Stimulated activated CD8-positive, alpha-beta memory T cell treated with anti-CD3 and anti-CD28 coated beads, Interleukin-4, amount 100 ng/mL, for 48 hours (primary cell): ENCODE results near the gene TENT4A.
"Not testable (repeated sequence)": the region's sequence is repeated elsewhere in the genome, so short reads cannot be mapped to it uniquely, and the experiment has no call there.

Experiments used
- DNase-seq: peaks from one replicate; pipeline ENCODE4 v3.0.0-alpha.2; 2020

The TENT4A gene

DNA sequence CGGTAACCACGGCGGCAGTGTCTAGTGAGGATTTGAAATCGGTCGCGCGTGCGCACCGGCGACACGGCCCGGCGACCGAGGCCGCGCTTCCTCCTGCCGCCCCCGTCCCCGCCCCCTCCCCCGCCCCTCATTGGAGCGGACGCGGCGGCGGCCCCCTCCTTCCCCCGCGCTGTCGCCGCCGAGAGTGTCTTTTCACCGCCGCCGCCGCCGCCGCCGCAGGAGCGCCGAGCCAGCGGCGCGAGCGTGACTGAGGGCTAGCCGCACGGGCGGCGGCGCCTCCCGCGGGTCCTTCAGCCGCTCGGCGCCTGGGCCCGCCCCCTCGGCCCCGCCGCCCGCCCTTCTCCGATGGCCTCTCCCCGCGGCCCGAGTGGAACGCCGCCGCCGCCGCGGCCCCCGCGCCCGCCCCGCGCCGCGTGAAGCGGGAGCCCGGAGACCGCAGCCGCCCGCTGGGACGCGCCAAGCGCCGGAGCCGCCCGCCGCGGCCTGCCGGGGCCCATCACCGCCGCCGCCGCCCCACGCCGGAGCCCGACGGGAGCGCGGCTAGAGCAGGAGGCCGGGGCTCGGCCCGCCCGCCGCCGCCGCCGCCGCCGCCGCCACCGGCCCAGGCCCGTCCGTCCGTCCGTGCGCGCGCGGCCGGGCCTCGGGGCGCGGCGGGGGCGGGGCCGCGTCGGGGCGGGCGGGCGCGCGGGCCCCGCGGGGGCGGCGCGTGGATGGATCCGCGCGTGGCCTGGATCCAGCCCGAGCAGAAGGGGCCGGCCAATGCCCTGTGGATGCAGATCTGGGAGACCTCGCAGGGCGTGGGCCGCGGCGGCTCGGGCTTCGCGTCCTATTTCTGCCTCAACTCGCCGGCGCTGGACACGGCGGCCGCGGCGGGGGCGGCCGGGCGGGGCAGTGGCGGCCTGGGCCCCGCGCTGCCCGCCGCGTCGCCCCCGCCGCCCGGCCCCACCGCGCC, at the start of gene TENT4A:
Gene TENT4A, plus strand, starts transcription at position 159 of the 952 bp plus-strand sequence. Its CDS starts 552 bp downstream, at position 711.
- peak; percentile 31 for DNase-seq

DNA sequence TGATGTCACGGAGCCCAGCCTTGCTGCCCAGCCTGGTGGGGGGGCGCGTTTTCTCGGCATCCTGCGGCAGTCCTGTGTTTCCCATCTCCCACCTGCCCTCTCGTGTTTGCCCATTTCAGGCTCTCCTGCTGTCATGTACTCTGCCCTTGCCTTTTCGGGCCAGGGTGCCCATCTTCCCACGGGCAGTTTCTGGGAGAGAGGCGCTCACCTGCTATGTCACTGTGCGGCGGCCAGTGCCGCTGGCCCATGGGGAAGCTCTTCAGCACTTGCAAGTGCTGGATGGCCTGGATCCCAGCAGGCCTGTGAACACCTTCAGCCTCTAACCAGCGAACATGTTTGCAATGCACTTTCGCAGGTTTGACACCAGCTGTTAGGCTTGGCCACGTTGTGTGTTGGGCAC, 46.5 kb upstream of the TENT4A start:
- DNase-seq = no peak

DNA sequence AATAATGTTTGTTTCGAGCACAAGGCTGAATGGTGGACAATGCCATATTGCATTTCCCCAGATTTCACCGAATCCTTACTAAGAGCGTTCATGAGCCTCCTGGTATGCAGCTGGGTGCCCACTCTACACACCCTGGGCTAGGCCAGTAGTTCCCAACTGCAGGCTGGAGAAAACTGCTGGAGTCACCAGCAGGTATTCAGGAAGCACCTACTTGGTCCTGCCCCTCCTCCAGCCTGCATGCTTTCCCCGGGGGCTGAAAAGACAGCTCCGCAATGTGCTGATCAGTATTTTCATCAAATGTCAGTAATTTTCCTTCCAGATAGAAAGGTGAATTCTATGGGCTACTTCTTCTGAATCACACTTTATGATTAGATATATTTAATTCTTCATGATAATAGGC, 45.6 kb upstream of the TENT4A start:
- no peak for DNase-seq

DNA sequence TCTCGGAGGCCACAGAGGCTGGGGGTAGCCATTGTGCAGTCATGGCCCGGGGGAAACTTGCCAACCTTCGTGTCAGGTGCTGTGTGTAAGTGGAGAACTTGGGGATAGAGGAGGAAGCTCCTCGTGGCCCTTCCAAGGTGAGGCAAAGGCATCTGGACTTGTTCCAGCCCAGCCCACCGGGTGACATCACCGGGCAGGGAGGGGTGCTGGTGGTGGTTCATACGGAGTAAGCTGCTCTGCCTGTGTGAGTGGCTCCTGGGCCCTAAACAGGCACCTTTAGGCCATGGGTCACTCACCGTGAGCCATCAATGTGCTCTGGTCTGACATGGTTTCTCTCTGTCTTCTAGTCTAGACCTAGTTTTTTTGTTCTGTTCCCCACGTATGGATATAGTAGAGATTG, 44.5 kb upstream of the TENT4A start:
- not testable (repeated sequence) for DNase-seq

DNA sequence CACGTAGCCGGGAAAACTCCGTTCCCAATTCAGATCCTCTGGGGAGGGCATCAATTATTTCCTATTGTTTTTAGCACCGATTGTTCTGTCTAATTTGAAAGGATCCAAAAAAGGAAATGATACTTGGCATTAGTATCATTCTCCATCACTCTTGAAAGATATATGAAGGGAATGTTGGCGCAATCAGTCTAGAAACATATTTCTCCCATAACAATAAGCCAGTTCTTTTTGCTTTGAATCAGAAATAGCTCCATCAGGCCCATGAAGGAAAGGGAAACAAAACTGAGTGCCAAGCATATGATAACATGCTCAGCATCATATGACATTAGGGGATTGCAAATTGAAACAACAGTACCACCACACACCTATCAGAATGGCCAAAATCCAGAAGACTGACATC, 40.2 kb upstream of the TENT4A start:
- DNase-seq = no peak

DNA sequence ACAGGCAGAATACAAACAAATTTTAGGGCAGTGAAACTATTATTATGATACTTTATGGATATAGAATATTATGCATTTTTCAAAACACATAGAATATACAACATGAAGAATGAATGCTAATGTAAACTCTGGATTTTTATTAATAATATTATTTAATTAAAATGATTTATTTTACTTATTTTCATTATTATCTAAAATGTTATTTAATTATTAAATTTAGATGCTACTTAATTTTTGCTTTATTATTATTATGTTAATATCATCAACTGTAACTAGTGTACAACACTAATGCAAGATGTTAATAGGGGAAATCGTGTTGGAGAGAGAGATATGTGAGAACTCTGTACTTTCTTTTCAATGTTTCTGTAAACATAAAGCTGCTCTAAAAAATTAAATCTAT, 39.3 kb upstream of the TENT4A start:
- DNase-seq = no peak

DNA sequence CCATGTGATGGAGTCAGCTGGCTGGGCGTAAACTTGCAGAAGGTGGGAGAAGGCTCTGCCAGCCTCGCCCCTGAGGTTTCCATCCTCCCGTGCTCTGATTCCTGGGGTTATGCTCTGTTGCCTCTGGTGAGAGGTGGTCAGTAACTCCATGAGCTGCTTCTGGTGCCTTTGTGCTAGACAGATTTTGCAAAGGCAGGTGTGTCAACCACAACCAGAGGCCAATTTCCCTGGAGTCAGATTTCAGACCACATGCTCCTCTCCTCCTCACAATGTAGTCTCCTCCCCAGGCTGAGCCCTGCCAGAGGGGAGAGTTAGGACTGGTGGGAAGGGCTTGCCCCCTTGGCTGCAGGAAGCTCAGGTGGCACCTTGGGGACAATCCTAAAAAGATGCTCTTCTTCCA, 38.8 kb upstream of the TENT4A start:
- DNase-seq = no peak

DNA sequence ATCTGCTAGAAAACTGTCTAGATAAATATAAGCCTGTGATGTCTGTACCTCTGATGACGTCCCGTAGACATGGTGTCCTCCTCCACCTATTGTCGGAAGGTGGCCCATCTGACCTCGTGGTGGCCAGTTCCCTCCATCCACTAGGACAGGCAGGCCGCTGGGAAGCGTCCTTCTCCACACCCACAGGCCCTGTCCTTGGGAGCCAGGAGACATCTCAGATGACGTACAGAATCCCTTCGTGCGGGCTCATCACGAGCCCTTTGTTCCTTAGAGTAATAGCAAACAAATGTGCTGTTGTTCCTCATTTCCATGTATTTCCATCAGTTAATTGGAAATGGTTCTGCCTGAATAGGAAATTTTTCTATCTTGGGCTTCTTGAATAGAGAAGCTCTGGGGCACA, 38.3 kb upstream of the TENT4A start:
- DNase-seq = no peak

DNA sequence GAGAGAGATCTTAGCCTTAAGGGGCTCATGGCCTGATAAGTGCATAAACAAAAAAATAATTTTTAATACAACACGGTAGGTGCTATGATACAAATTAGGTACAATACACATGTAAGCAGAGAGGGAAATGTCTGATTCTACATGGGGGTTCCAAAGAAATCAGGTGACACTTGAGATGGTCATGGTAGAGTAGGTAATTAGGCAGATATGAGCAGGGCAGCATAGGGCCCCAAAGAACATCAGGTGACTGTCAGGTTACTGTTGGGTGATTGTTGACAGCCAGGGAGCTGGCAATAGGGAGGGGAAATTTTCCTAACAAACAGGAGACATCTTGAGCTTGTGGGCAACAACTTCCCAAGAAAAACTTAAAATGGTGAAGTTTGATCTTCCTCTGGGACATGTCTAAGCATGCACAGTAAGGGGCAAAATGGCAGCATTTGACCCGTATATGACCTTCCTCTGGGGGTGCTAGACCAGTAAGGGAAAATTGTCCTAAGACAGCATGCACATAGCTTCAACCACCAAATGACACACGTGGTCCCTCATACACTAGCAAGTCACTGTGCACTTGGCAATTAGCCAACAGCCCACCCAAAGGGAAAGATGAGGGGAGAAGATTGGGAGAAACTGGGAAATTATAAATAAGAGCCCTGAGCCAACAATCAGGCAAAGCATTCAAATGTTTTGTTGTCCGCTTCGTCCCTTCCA, 37.3 kb upstream of the TENT4A start:
- no peak for DNase-seq

DNA sequence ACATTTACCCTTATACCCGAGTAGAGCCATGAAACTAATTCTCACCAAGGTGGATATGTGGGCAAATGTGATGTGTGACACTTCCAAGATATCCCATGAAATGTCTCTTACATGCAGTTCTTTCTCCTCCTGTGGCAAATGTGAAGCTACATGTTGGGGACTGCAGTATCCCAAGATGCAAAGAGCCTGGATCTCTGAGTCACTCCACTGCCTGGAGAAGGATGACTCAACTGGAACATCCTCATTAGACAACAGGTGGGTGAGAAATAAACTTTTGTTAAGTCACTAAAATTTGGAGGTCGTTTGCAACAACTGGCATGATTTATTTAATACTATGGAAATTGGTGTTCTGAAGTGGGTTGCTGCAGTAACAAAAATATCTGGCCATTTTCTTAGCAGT, 36.5 kb upstream of the TENT4A start:
- DNase-seq = no peak

DNA sequence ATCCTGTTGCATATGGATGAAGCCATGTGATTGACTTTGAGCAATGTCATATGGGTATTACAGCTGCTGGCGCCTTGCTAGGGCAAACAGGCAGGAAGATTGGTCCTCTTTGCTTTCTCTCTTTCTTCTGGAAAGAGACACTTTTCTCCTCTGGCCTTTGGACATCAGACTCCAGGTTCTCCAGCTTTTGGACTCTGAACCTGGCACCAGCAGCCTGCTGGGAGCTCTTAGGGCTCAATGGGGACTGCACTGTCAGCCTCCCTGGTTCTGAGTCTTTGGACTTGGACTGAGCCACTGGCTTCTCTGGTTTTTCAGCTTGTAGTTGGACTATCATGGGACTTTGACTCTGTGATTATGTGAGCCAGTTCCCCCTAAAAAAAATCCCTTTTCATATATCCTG, 34.8 kb upstream of the TENT4A start:
- DNase-seq = no peak

DNA sequence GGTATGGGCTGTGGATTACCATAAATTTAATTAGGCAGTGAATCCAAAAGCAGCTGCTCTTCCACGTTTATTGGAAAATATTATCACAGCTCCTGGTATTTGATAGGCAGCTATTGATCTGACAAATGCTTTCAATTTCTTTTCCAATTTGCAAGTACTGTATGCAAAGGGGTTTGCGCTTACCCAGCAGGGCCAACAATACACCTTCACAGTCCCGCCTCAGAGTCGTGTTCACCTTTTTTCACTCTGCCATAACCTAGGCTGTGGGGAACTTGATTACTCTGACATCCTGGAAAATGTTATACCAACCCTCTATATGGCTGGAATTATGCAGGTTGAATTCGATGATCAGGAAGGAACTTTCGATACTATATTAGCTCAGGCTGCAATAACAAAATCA, 32.3 kb upstream of the TENT4A start:
- DNase-seq = no peak

DNA sequence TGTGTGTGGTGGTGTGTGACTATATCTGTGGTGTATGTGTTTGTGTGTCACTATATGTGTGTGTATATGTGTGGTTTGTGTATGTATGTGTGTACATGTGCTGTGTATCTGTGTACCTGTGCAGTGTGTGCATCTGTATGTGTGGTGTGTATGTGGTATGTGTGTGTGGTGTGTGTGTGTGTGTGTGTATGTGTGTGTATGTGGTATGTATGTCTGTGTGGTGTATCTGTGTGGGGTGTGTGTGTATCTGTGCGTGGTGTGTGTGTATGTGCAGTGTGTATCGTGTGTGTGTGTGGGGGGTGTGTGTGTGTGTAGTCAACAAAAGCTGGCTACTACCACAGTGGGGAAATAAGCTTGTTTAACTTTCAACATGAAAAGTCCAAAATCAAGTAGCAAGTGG, 31.6 kb upstream of the TENT4A start:
- no peak for DNase-seq

DNA sequence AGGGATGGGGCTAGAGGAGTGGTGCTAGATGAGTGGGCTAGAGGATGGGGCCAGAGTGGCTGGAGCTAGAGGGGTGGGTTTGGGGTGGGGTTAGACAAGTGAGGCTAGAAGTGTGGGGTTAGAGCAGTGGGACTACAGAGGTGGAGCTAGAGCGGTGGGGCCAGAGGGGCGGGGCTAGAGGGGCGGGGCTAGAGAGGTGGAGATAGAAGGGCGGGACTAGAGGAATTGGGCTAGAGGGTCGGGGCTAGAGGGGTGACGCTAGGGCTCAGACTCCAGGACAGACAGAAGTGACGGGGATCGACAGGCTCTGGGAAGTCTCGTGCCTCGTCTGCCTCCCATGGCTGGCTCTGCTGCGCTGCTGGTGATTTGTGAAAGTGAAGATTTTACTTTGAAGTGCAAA, 31.0 kb upstream of the TENT4A start:
- DNase-seq = no peak

DNA sequence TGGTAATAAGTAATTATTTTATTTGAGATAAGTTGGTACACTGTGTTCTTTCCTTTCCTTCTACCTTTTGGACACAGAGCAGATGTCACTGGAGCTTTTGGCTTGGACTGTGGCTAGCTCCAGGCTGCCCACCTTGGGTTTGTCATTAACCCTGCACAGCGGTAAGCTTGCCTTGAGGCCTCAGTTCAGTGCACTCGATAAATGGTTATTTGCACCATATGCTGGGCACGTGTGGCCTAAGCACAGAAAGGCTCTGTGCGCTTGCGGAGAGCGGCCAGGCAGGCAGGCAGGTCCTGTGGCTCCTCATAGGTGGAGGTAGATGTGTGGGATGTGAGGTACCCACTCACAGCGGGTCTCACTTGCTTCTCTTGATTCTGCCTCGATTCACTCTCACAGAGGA, 30.0 kb upstream of the TENT4A start:
- no peak for DNase-seq

DNA sequence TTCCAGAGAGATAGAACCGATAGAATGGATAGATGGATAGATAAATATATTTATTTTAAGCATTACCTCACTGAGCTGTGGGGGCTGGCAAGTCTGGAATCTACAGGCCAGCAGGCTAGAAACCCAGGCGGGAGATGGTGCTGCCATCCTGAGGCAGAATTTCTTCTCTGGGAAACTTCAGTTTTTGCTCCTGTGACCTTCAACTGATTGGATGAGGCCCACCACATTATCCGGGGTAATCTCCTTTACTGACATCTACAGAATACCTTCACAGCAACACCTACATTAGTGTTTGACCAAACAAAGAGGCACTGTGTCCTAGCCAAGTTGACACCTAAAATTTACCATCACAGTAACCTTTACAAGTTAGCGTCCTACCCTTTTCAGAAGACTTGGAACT, 29.2 kb upstream of the TENT4A start:
- no peak for DNase-seq

DNA sequence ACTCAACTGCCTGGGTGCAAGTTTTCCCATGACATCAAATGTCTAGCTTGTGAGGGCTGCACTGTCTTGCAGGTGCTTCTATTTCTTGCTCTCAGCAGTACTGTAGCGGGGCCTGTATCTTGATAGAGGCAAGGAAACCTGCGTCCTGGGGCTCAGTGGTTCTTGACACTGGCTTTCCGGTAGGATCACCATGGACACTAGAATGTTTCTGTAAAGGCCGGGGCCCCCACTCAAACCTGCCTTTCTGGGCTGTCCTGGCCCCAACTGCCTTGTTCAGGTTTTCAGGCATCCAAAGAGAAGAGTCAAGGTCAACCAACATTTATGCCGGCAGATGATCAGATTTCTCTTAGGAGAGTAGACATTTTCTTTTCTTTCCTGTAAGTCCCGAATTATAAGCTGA, 26.7 kb upstream of the TENT4A start:
- no peak for DNase-seq

DNA sequence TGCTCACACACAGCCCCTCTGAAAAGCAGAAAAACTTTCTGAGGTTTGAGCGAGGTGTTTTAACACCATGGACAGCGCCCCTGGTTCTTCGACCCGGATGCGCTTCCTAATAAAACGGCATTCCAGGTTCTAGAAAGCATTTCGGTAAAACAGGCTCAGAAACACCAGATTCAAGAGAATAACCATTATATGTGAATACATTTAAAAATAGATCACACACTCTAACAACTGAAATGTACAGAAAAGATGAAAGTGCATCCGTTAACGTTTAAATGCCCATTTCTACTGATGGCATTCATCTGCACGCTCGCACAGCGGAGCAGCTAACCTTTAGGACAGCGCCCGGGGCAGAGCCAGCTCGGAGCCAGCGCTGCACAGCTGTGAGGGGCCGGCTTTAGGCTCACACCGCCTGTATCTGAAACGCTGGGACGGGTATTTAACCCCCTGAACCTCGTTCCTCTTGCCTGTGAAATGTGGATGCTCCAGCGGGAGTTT, 26.3 kb upstream of the TENT4A start:
- no peak for DNase-seq

DNA sequence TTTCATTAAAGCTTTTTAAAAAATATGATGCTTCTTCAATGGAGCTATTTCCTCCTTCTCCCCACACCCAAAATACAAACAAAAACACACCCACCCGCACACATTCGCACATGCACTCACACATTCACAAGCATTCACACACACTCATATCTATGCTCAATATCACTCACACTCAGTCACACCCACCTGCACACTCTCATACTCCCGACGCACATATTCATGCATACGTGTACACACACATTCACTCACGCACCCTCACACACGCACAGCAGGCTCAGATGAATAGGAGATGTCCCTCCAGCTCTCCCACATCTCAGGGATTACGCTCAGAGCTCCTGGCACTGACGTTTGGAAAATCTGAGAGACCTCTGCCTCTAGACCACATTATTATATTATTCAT, 25.7 kb upstream of the TENT4A start:
- no peak for DNase-seq

DNA sequence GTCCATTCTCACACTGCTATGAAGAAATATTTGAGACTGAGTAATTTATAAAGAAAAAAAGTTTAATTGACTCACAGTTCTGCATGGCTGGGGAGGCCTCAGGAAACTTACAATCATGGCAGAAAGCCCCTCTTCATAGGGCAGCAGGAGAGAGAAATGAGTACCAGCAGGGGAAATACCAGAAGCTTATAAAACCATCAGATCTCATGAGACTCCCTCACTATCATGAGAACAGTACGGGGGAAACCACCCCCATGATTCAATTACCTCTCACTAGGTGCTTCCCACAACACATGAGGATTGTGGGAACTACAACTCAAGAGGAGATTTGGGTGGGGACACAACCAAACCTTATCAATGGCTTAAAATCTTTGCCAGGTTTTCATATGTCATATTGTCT, 20.3 kb upstream of the TENT4A start:
- DNase-seq = no peak

DNA sequence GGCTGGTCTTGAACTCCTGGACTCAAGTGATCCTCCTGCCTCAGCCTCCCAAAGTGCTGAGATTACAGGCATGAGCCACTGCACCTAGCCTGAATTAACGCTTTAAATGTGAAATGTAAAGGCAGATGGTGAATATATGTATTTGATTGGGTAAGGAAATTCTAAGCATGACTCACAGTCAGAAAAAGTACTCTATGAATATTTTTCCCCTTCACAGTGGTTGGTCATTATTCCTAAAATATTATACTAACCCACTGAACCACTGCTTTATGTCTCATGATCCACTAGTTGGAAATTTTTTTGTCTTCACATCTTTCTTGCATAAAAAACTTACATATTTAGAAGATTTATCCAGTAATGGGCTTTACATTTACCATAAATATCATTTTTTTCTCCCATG, 14.5 kb upstream of the TENT4A start:
- DNase-seq = no peak

DNA sequence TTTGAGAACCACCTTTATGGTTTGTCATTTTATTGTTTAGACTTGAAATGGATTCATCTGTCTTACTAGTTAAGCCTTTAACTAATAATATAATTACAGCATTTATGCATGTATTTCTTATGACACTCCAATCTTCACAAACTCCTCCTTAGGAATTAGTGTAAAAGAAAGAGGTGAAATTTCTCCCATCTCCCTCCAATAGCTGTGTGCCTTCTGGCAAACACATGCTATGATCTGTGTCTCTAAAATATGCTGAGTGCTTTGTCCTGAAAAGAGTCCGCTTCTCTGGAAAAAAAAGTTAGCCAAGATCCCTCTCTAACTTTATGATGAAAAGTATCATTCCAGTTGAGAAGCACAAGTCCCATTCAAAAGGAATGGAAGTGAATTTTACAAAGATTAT, 13.9 kb upstream of the TENT4A start:
- DNase-seq = no peak

DNA sequence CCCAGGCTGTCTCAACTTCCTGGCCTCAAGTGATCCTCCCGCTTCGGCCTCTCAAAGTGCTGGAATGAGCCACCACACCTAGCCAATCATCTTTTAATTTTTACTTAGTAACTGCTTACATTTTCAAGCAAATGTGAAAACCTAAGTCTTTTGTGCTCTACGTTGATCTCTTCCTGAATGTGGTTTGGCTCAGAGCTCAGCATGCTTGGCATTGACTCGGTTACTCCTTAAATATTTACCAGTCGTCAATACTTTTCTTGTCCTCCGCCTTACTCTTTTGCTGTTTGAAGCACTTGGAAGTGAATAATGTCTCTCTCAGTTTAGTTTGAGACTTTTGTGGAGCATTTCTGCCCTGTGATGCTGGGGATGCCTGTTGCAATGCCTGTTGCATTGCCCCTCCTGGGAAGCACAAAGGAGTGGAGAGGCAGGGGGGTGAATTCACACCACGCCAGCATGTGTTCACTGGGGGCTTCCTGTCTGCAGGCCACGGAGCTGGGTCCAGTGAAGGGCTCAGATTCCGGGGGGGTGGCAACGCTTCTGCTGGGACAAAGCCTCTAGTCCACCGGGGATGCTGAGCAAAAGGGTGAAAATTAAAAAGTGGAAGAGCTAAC, 13.1 kb upstream of the TENT4A start:
- DNase-seq = no peak
